WTC11 (cell line): Measurements from ENCODE around the gene FXYD3.

Experiments
- CBFB ChIP-seq: sonication (generic); formaldehyde crosslinking; IDR thresholded peaks from 2 replicates; pipeline ENCODE4 v1.8.1; 2022; ENCODE audit warnings: mild to moderate bottlenecking, low read depth, missing genetic modification reagents
- CREB1 ChIP-seq: sonication (generic); formaldehyde crosslinking; IDR thresholded peaks from 2 replicates; pipeline ENCODE4 v1.8.0; 2023; ENCODE audit warnings: mild to moderate bottlenecking, missing genetic modification reagents
- E2F5 ChIP-seq: sonication (generic); formaldehyde crosslinking; IDR thresholded peaks from 2 replicates; pipeline ENCODE4 v1.8.1; 2022; ENCODE audit warnings: mild to moderate bottlenecking, moderate library complexity, missing genetic modification reagents
- NFYB ChIP-seq: sonication (generic); formaldehyde crosslinking; conservative IDR thresholded peaks from 2 replicates; pipeline ENCODE4 v1.8.0; 2022; ENCODE audit warnings: low read depth, missing genetic modification reagents
- PREB ChIP-seq: sonication (generic); formaldehyde crosslinking; IDR thresholded peaks from 2 replicates; pipeline ENCODE4 v1.8.1; 2022; ENCODE audit warnings: mild to moderate bottlenecking, missing genetic modification reagents, moderate library complexity, borderline replicate concordance
- TF ChIP-seq, protein P1 (sequence below): sonication (generic); formaldehyde crosslinking; conservative IDR thresholded peaks from 2 replicates; pipeline ENCODE4 v1.8.1; 2023; ENCODE audit warnings: mild to moderate bottlenecking, low read depth, missing genetic modification reagents, moderate library complexity
- TF ChIP-seq, protein P2 (sequence below): fragments of 200-600 bp; IDR thresholded peaks from 2 replicates; pipeline ENCODE4 v1.8.0; 2022; ENCODE audit warnings: antibody characterized with exemption
- TF ChIP-seq, protein P3 (sequence below): sonication (generic); formaldehyde crosslinking; IDR thresholded peaks from 2 replicates; pipeline ENCODE4 v1.8.0; 2022; ENCODE audit warnings: mild to moderate bottlenecking, missing genetic modification reagents

DNA sequence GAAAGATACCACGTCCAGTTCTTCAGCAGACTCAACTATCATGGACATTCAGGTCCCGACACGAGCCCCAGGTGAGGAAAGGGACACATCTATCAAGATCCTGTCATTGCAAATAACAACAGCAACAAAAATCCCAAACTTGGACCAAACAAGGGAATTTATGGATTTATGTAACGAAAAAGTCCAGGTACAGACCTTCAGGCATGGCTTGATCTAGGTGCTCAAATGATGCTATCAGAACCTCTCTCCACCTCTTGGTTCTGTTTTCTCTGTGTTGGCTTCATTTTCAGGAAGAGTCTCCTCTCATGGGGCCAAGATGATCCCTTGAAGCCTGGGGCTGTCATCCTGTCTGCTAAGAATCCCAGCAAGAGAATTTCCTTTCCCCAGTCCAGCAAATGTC, 41.8 kb downstream of the FXYD3 start:
- TF ChIP-seq CBFB (CRISPR knock-in tag) (no peak), PREB (no peak), E2F5 (CRISPR knock-in tag) (no peak), CREB1 (CRISPR knock-in tag) (no peak), NFYB (CRISPR knock-in tag) (no peak)
- TF ChIP-seq, protein P1, sequence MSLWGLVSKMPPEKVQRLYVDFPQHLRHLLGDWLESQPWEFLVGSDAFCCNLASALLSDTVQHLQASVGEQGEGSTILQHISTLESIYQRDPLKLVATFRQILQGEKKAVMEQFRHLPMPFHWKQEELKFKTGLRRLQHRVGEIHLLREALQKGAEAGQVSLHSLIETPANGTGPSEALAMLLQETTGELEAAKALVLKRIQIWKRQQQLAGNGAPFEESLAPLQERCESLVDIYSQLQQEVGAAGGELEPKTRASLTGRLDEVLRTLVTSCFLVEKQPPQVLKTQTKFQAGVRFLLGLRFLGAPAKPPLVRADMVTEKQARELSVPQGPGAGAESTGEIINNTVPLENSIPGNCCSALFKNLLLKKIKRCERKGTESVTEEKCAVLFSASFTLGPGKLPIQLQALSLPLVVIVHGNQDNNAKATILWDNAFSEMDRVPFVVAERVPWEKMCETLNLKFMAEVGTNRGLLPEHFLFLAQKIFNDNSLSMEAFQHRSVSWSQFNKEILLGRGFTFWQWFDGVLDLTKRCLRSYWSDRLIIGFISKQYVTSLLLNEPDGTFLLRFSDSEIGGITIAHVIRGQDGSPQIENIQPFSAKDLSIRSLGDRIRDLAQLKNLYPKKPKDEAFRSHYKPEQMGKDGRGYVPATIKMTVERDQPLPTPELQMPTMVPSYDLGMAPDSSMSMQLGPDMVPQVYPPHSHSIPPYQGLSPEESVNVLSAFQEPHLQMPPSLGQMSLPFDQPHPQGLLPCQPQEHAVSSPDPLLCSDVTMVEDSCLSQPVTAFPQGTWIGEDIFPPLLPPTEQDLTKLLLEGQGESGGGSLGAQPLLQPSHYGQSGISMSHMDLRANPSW (CRISPR knock-in tag) = no peak
- TF ChIP-seq, protein P2, sequence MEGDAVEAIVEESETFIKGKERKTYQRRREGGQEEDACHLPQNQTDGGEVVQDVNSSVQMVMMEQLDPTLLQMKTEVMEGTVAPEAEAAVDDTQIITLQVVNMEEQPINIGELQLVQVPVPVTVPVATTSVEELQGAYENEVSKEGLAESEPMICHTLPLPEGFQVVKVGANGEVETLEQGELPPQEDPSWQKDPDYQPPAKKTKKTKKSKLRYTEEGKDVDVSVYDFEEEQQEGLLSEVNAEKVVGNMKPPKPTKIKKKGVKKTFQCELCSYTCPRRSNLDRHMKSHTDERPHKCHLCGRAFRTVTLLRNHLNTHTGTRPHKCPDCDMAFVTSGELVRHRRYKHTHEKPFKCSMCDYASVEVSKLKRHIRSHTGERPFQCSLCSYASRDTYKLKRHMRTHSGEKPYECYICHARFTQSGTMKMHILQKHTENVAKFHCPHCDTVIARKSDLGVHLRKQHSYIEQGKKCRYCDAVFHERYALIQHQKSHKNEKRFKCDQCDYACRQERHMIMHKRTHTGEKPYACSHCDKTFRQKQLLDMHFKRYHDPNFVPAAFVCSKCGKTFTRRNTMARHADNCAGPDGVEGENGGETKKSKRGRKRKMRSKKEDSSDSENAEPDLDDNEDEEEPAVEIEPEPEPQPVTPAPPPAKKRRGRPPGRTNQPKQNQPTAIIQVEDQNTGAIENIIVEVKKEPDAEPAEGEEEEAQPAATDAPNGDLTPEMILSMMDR = no peak
- TF ChIP-seq, protein P3, sequence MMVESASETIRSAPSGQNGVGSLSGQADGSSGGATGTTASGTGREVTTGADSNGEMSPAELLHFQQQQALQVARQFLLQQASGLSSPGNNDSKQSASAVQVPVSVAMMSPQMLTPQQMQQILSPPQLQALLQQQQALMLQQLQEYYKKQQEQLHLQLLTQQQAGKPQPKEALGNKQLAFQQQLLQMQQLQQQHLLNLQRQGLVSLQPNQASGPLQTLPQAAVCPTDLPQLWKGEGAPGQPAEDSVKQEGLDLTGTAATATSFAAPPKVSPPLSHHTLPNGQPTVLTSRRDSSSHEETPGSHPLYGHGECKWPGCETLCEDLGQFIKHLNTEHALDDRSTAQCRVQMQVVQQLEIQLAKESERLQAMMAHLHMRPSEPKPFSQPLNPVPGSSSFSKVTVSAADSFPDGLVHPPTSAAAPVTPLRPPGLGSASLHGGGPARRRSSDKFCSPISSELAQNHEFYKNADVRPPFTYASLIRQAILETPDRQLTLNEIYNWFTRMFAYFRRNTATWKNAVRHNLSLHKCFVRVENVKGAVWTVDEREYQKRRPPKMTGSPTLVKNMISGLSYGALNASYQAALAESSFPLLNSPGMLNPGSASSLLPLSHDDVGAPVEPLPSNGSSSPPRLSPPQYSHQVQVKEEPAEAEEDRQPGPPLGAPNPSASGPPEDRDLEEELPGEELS (CRISPR knock-in tag) = no peak
